Stimulated activated CD8-positive, alpha-beta memory T cell treated with anti-CD3 and anti-CD28 coated beads, Interleukin-4, amount 100 ng/mL, for 1 hour (primary cell): ENCODE measurements around the gene ZSCAN20.
"Not testable (repeated sequence)": the region's sequence is repeated elsewhere in the genome, so short reads cannot be mapped to it uniquely, and the experiment has no call there.

Experiments used
- DNase-seq, 2 donors: peaks; one replicate each; pipeline ENCODE4 v3.0.0-alpha.2; 2020; ENCODE audit warnings: low read depth in 2 of 2, low spot score in 1 of 2

ZSCAN20 gene

DNA sequence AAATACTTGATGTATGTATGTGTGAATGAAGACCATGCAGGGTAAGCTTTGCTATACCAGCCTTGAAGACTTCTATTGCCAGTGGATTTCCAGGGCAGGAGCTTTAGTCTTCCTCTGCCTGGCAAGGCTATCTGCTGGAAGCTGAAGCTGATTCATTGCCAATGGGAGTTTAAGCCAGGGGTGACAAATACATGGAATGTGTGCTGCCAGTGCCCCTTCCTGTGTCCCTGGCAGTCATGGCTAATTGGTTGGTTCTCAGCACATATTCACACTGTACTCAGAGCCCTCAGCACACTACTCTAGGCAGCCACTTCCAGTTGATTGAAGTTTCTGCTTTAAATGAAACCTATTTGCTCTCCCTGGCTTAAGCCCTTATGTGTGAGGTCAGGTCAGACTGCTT is 1.5 kb downstream of the ZSCAN20 start:
- no peak for DNase-seq

GRCh38 chr1:33477451-33477850 is 5.0 kb downstream of the ZSCAN20 start:
- DNase-seq = no peak

DNA sequence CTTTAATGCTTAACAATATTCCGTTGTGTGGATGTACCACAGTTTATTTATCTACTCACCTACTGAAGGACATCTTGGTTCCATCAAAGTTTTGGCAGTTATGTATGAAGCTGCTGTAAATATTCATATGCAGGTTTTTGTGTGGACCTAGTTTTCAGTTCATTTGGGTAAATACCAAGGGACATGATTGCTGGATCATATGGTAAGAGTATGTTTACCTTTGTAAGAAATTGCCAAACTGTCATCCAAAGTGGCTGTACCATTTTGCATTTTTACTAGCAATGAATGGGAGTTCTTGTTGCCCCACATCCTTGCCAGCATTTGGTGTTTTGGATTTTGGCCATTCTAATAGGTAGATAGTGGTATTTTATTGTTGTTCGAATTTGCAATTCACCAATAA is 10.0 kb downstream of the ZSCAN20 start:
- no peak for DNase-seq

- DNase-seq = no peak
Measured at GRCh38 chr1:33488624-33489023, 16.2 kb downstream of the ZSCAN20 start.

- DNase-seq = no peak
Measured at GRCh38 chr1:33494929-33495328, 22.5 kb downstream of the ZSCAN20 start.

GRCh38 chr1:33497410-33497809 is 25.0 kb downstream of the ZSCAN20 start:
- no peak for DNase-seq

DNA sequence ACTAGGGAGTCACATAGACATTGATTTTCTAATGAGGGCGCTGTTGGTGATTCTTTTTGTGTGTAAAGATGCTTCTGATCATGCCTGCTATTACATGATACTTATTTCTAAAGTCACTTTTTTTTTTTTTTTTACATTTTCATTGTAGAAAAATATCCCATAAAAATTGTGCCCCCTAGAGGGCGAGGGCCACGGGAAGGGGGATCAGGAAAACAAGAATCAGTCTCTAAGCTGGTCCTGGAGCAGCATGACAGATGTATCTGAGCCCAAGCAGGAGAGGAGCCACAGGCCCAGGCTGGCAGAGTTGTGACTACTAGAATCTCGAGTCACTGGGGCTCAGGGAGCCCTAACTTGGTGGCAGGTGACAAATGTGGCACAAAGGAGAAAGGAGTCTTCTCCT is 28.1 kb downstream of the ZSCAN20 start:
- DNase-seq = no peak

DNA sequence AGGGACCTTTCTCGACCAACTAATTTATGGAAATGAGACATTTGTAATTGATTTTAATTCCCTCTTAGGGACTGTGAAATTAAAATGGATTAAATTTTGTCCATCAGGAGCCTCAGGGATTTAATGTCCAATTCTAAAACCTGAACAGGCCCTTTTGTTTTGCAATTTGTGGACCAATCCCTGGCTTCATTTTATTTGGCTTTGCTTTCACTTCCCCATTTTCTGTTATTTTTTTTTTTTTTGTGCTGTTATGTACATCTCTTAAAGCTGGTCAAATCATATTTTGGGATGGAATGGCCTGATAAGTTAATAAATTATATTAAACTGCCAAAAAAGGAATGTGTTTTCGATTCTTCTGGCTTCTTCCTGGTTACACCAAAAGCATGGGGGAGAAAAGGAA is 28.9 kb downstream of the ZSCAN20 start:
- DNase-seq = no peak

DNA sequence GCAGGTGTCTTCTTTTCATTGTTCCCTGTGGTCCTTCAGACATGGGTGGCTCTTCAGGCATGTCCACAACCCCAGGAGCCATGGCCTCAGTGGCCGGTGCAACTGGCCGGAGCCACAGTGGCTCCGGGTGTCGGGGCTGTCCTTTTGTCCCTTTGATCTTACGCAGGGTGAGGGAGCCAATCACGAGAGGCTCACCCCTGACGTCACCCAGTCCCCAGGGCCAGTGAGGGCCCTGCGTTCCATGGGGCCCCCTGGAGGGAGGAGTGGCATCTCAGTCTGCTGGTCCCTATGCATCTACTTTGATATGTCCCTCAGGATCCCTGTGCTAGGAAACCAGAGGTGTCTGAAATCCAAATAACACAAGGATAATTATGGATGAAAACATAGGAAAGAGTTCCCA is 29.3 kb downstream of the ZSCAN20 start:
- no peak for DNase-seq

DNA sequence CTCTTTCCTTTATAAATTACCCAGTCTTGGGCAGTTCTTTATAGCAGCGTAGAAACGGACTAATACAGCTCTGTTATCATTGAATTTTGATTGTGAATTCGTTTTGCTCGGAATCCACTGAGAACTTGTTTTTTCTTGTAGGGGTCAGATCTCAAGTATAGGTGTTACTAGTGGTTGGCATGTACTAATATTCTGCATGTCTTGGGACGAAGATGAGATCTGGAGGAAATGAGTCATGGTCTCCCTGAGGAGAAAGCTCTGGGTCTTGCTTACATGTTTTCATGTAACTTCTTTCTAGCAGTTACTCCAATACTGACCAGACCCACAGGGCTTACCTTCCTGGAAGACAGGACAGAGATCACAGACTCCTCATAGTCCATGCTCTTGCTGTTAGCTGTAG is 30.3 kb downstream of the ZSCAN20 start:
- DNase-seq = no peak

DNA sequence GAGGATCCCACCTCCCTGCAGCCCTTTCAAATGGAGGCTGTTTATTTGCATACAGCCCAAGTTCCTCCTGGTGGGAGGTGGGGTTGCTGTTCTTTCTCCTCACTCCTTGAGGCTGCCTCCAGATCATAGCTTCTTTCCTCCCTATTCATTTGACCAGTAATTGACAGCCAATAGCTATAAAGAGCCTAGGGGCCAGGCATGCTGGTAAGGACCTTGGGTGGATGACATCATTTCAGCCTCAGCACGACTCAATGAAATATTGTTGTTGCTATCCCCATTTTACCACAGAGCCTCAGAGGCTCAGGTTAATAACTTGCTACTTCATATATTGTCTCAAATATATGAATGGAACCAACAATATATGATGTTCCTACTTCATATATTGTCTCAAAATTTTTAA is 31.1 kb downstream of the ZSCAN20 start:
- no peak for DNase-seq

GRCh38 chr1:33507661-33508060 is 35.2 kb downstream of the ZSCAN20 start:
- DNase-seq = no peak

- DNase-seq = no peak
Measured at GRCh38 chr1:33508151-33508550, 35.7 kb downstream of the ZSCAN20 start.

- DNase-seq = not testable (repeated sequence)
Measured at GRCh38 chr1:33509276-33509675, 36.8 kb downstream of the ZSCAN20 start.

GRCh38 chr1:33512226-33513011 is 40.0 kb downstream of the ZSCAN20 start:
- no peak for DNase-seq

- DNase-seq = no peak
Measured at GRCh38 chr1:33515112-33515511, 42.7 kb downstream of the ZSCAN20 start.

- DNase-seq = no peak
Measured at GRCh38 chr1:33515607-33516006, 43.2 kb downstream of the ZSCAN20 start.

DNA sequence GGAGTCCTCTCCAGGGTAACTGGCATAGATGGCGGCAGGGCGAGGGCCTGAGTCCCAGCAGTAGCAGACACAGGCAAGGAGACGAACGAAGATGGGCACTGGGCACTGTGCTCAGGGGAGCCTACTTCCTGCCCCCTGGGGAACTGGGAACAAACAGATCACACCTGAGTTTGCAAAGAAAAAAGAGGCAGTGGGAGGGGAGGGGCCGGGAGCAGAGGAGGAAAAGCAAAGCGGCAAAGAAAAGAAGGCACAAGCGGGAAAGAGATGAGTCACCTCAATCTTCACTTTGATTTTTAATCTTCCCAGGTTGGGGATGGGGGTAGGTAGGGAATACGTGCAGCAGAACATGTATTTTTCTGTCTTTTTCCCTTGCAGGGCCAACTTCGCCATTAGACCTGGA is 44.0 kb downstream of the ZSCAN20 start:
- no peak for DNase-seq

DNA sequence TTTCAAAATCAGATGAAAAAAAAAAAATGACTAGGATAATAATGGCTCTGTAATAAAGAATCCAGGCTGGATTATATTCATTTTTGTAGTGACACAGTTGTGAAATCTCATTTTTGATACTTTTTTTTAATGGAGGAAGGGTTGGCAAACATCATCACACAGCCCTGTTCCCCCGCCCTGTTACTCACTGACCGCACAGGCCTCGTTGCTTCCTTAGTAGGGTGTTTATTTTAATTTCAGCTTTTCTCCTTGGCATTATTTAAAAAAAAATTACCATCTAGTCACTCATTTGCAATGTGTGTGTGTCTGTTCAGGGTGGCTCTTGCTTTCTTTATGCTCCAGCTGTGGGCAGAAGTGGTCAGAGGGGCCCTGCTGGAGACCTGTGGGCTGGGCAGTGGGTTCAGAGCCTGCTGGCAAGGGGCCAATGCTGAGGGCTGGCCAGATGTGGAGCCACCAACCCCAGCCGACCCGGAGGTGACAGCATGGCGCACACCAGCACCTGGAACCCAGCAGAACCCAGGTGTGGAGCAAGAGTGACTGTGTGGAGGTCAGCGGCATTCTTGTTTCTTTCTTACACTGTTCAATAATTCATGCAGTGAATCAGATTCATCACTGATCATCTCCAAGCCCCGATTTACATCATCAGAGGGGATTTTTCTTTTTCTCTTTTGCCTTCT is 44.6 kb downstream of the ZSCAN20 start:
- no peak for DNase-seq

DNA sequence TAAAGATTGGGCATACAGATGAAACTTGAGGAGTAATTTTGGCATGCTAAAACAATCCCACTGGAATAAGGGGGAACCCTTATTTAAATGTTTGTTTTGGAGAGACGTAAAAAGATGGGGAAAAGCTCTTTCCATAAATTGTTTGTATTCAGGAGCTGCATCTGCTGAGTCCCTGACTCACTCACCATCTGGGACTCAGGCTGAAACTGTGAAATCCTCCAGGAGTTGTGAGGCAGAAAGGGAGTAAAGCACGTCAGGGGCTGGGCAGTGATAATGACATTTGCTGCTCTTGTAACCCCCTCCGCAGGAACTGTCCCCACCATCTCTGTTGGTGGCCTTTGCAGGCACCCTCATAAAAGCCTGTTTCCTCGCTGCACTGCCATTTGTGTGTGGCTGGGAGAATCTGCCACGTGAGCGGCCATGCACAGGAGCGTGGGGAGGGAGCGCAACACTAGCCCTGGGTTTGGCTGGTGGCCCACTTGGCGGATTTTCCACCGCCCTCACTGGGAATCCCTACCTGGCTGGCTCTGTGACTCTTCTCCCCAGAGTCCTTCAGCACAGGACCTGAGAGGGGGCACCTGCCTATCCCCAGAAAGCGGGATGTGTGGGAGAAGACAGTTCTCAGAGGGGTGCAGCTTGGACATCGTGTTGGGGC is 45.3 kb downstream of the ZSCAN20 start:
- no peak for DNase-seq

- no peak for DNase-seq
Measured at GRCh38 chr1:33519240-33519884, 46.9 kb downstream of the ZSCAN20 start.

DNA sequence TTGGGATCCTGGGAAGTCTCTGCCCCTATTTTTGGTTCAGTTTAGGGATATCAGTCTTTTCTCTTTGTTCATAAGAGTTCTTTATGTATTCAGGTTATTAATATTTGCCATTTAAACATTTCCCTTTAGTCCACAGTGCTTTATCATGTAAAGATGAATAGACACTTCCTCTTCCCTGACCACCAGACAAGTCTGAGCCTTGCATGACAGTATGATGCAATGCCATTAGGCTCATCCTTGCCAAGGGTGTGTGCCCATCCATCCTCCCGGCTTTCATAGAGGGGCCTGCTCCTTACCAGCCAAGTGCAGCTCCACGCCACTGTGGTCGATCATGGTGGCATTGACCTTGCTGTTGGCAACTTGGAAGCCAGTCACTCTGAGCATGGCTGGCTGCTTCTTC is 52.1 kb downstream of the ZSCAN20 start:
- no peak for DNase-seq
